GM21515 (cell line): ENCODE results near the gene STUM.
"Not testable (repeated sequence)": the region's sequence is repeated elsewhere in the genome, so short reads cannot be mapped to it uniquely, and the experiment has no call there.

Experiments used
- ATAC-seq: cut with Tn5 transposase; IDR thresholded peaks from one replicate; pipeline ENCODE4 v1.9.1; 2021; ENCODE audit not compliant: unreplicated experiment

Gene STUM

GRCh38 chr1:226637147-226637935 is 88.8 kb downstream of the STUM start:
- no peak for ATAC-seq

GRCh38 chr1:226638001-226638601 is 89.5 kb downstream of the STUM start:
- ATAC-seq = no peak

- ATAC-seq = no peak
Observed at GRCh38 chr1:226638608-226639007, 90.0 kb downstream of the STUM start.

GRCh38 chr1:226639206-226639605 is 90.6 kb downstream of the STUM start:
- ATAC-seq = not testable (repeated sequence)

GRCh38 chr1:226639631-226640061 is 91.1 kb downstream of the STUM start:
- ATAC-seq = no peak

GRCh38 chr1:226640321-226641136 is 92.0 kb downstream of the STUM start:
- no peak for ATAC-seq

- no peak for ATAC-seq
Observed at GRCh38 chr1:226641671-226642231, 93.2 kb downstream of the STUM start.

GRCh38 chr1:226642421-226642820 is 93.9 kb downstream of the STUM start:
- no peak for ATAC-seq

- ATAC-seq = peak; percentile 57
Observed at GRCh38 chr1:226643177-226643576, 94.6 kb downstream of the STUM start.

- ATAC-seq = peak; percentile 48
Observed at GRCh38 chr1:226643611-226644540, 95.3 kb downstream of the STUM start.

GRCh38 chr1:226644541-226645176 is 96.1 kb downstream of the STUM start:
- ATAC-seq = no peak

- ATAC-seq = no peak
Observed at GRCh38 chr1:226645279-226645976, 96.9 kb downstream of the STUM start.

- ATAC-seq = no peak
Observed at GRCh38 chr1:226646026-226646869, 97.7 kb downstream of the STUM start.

- no peak for ATAC-seq
Observed at GRCh38 chr1:226646870-226647449, 98.4 kb downstream of the STUM start.

GRCh38 chr1:226647719-226648118 is 99.2 kb downstream of the STUM start:
- no peak for ATAC-seq

- no peak for ATAC-seq
Observed at GRCh38 chr1:226648421-226648820, 99.9 kb downstream of the STUM start.

- no peak for ATAC-seq
Observed at GRCh38 chr1:226649244-226649643, 100.7 kb downstream of the STUM start.

- ATAC-seq = no peak
Observed at GRCh38 chr1:226649780-226650179, 101.2 kb downstream of the STUM start.
